Liver (tissue), 9 donors: ENCODE data around the gene ACP7. TPM values are rescaled to one million over a fixed set of nuclear protein-coding genes. Genes with fewer than 3 reads are reported as not detected.

Source experiments
- DNase-seq: peaks from one replicate; pipeline ENCODE4 v3.0.0-alpha.2; 2017; ENCODE audit warnings: low spot score
- H3K27ac ChIP-seq, 2 donors: one replicate each; pipeline ENCODE4 v1.7.0; 2013; ENCODE audit warnings: inconsistent platforms in 2 of 2, low read length in 2 of 2, control low read depth in 1 of 2, low read depth in 1 of 2, mild to moderate bottlenecking in 1 of 2
- H3K27me3 ChIP-seq, 4 donors: one replicate each; pipeline versions ENCODE4 v1.6.1 to v1.7.0; 2013; ENCODE audit warnings: low read length in 3 of 4, inconsistent platforms in 1 of 4, mild to moderate bottlenecking in 1 of 4, moderate library complexity in 1 of 4; ENCODE audit not compliant: control insufficient read depth in 4 of 4, insufficient read depth in 4 of 4
- H3K36me3 ChIP-seq, 4 donors: one replicate each; pipeline versions ENCODE4 v1.6.1 to v1.7.0; 2013; ENCODE audit warnings: low read length in 3 of 4, mild to moderate bottlenecking in 3 of 4, low read depth in 1 of 4, moderate library complexity in 1 of 4; ENCODE audit not compliant: control insufficient read depth in 4 of 4, insufficient read depth in 3 of 4
- H3K4me1 ChIP-seq, 4 donors: one replicate each; pipeline versions ENCODE4 v1.6.1 to v1.7.0; 2013; ENCODE audit warnings: low read length in 3 of 4, mild to moderate bottlenecking in 3 of 4, moderate library complexity in 1 of 4; ENCODE audit not compliant: control insufficient read depth in 4 of 4, insufficient read depth in 4 of 4
- H3K4me3 ChIP-seq, 3 donors: one replicate each; pipeline versions ENCODE4 v1.6.1 to v1.7.0; 2013; ENCODE audit warnings: low read length in 3 of 3, control low read depth in 1 of 3, low read depth in 1 of 3, mild to moderate bottlenecking in 1 of 3
- H3K9ac ChIP-seq, 2 donors: one replicate each; pipeline ENCODE4 v1.7.0; 2013; ENCODE audit warnings: low read length in 2 of 2, mild to moderate bottlenecking in 2 of 2, moderate library complexity in 2 of 2, control low read depth in 1 of 2, low read depth in 1 of 2
- H3K9me3 ChIP-seq, 4 donors: one replicate each; pipeline versions ENCODE4 v1.6.1 to v1.7.0; 2013; ENCODE audit warnings: low read length in 3 of 4; ENCODE audit not compliant: control insufficient read depth in 4 of 4
- EGR1 ChIP-seq, 2 donors: IDR thresholded peaks; 2 replicates each; pipeline ENCODE4 v1.6.1; 2016 to 2018; ENCODE audit warnings: antibody characterized with exemption in 2 of 2, low read depth in 2 of 2
- FOXA1 ChIP-seq: IDR thresholded peaks from 2 replicates; pipeline ENCODE4 v1.6.1; 2016; ENCODE audit warnings: antibody characterized with exemption
- FOXA2 ChIP-seq: IDR thresholded peaks from 2 replicates; pipeline ENCODE4 v1.6.1; 2016; ENCODE audit warnings: antibody characterized with exemption
- GABPA ChIP-seq, 2 donors: IDR thresholded peaks in 1 of 2; conservative IDR thresholded peaks in 1 of 2; 2 replicates each; pipeline ENCODE4 v1.6.1; 2016; ENCODE audit warnings: antibody characterized with exemption in 2 of 2, mild to moderate bottlenecking in 1 of 2, moderate library complexity in 1 of 2
- HNF4A ChIP-seq, 2 donors: conservative IDR thresholded peaks; 2 replicates each; pipeline ENCODE4 v1.6.1; 2016; ENCODE audit warnings: antibody characterized with exemption in 2 of 2, mild to moderate bottlenecking in 2 of 2
- HNF4G ChIP-seq: IDR thresholded peaks from 2 replicates; pipeline ENCODE4 v1.6.1; 2016; ENCODE audit warnings: antibody characterized with exemption
- JUND ChIP-seq, 2 donors: IDR thresholded peaks; 2 replicates each; pipeline ENCODE4 v1.6.1; 2016; ENCODE audit warnings: antibody characterized with exemption in 2 of 2
- NR2F2 ChIP-seq: IDR thresholded peaks from 2 replicates; pipeline ENCODE4 v1.6.1; 2016; ENCODE audit warnings: antibody characterized with exemption
- RAD21 ChIP-seq, 2 donors: IDR thresholded peaks; 2 replicates each; pipeline ENCODE4 v1.6.1; 2016; ENCODE audit warnings: antibody characterized with exemption in 2 of 2, mild to moderate bottlenecking in 2 of 2
- RXRA ChIP-seq, 2 donors: IDR thresholded peaks; 2 replicates each; pipeline ENCODE4 v1.6.1; 2017 to 2018; ENCODE audit warnings: antibody characterized with exemption in 2 of 2, mild to moderate bottlenecking in 1 of 2
- SP1 ChIP-seq: IDR thresholded peaks from 2 replicates; pipeline ENCODE4 v1.6.1; 2018; ENCODE audit warnings: antibody characterized with exemption, mild to moderate bottlenecking
- TAF1 ChIP-seq: conservative IDR thresholded peaks from 2 replicates; pipeline ENCODE4 v1.6.1; 2016; ENCODE audit warnings: antibody characterized with exemption, mild to moderate bottlenecking
- YY1 ChIP-seq: IDR thresholded peaks from 2 replicates; pipeline ENCODE4 v1.6.1; 2016; ENCODE audit warnings: antibody characterized with exemption, mild to moderate bottlenecking
- WGBS: extraction: QIAGEN DNeasy Blood & Tissue Kit; methylation state at CpG from one replicate; pipeline ENCODE4 v1.1.7; 2013; 5-methylcytosine and 5-hydroxymethylcytosine counted together
- polyA plus RNA-seq, 2 donors: library from polyadenylated mRNA; stranded (reverse) in 1 of 2; unstranded in 1 of 2; fragments of 200-250 nt in 1 of 2; fragments of >200 nt in 1 of 2; fragmentation: Nextera tagmentation in 1 of 2; extraction: Ambion mirVana in 1 of 2; gene quantifications; one replicate each; pipeline versions ENCODE4 v1.2.1 to v1.2.3, GENCODE V29; 2013 to 2015
- total RNA-seq, 2 donors: library from RNA; depleted of rRNA; stranded (reverse); fragments of >200 nt; gene quantifications; one replicate each; pipeline ENCODE4 v1.2.3, GENCODE V29; 2014
- TF ChIP-seq, protein P1 (sequence below): IDR thresholded peaks from 2 replicates; pipeline ENCODE4 v1.6.1; 2016; ENCODE audit warnings: antibody characterized with exemption
- TF ChIP-seq, protein P2 (sequence below): IDR thresholded peaks from 2 replicates; pipeline ENCODE4 v1.6.1; 2016; ENCODE audit warnings: antibody characterized with exemption, mild to moderate bottlenecking
- TF ChIP-seq, protein P3 (sequence below): fragments of 150-350 bp; IDR thresholded peaks from 2 replicates; pipeline ENCODE4 v1.5.1; 2017; ENCODE audit warnings: improper control_type of control experiment, low read depth, low read length; ENCODE audit not compliant: missing input control
- TF ChIP-seq, protein P4 (sequence below): IDR thresholded peaks from 2 replicates; pipeline ENCODE4 v1.6.1; 2016; ENCODE audit warnings: antibody characterized with exemption
- donor health status: healthy.
- donor health status: healthy.
- donor health status: healthy.
- donor health status: healthy.
- donor health status: healthy.

ACP7 gene
- total and polyA plus RNA-seq, 4 donors, result 0.05 TPM; not detected in 3

DNA sequence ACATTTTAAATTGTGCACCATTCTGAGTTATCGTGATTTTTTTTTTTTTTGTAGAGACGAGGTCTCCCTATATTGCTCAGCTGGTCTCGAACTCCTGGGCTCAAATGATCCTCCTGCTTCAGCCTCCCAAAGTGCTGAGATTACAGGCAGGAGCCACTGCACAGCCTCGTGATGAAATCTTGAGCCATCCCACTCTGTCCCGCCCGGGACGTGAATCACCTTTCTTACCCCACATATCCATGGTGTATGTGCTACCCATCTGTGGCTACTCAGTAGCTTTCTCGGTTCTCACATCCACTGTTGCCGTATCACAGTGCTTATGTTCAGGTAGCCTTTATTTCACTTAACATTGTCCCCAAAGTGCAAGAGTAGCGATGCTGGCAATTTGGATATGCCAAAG, 67.9 kb downstream of the ACP7 start:
- DNase-seq, result no peak
- 95% methylated on average over 10 of the region's 10 CpGs for WGBS
- Histone ChIP-seq H3K9ac (no peak overlapping the region), H3K9me3 (no peaks in the 10 kb centered on the region), H3K36me3 (no peaks in the 10 kb centered on the region), H3K4me3 (no peak overlapping the region), H3K27ac (no peak overlapping the region), H3K27me3 (no peaks in the 10 kb centered on the region), H3K4me1 (peaks cover 17 to 34% (median 24%) of the 10 kb centered on the region in 4 donors)
- TF ChIP-seq TAF1 (no peak), HNF4A (conservative IDR thresholded peaks at IDR 0.05) (no peak), HNF4G (no peak), RXRA (IDR thresholded peaks at IDR 0.05) (no peak), EGR1 (IDR thresholded peaks at IDR 0.05; ENCODE audit: low read depth in 2 of 2) (no peak), FOXA2 (no peak), SP1 (no peak), YY1 (no peak), NR2F2 (no peak), RAD21 (IDR thresholded peaks at IDR 0.05) (no peak), JUND (IDR thresholded peaks at IDR 0.05) (no peak), FOXA1 (no peak)
- TF ChIP-seq, protein P1, sequence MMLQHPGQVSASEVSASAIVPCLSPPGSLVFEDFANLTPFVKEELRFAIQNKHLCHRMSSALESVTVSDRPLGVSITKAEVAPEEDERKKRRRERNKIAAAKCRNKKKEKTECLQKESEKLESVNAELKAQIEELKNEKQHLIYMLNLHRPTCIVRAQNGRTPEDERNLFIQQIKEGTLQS, result no peak
- TF ChIP-seq, protein P2, sequence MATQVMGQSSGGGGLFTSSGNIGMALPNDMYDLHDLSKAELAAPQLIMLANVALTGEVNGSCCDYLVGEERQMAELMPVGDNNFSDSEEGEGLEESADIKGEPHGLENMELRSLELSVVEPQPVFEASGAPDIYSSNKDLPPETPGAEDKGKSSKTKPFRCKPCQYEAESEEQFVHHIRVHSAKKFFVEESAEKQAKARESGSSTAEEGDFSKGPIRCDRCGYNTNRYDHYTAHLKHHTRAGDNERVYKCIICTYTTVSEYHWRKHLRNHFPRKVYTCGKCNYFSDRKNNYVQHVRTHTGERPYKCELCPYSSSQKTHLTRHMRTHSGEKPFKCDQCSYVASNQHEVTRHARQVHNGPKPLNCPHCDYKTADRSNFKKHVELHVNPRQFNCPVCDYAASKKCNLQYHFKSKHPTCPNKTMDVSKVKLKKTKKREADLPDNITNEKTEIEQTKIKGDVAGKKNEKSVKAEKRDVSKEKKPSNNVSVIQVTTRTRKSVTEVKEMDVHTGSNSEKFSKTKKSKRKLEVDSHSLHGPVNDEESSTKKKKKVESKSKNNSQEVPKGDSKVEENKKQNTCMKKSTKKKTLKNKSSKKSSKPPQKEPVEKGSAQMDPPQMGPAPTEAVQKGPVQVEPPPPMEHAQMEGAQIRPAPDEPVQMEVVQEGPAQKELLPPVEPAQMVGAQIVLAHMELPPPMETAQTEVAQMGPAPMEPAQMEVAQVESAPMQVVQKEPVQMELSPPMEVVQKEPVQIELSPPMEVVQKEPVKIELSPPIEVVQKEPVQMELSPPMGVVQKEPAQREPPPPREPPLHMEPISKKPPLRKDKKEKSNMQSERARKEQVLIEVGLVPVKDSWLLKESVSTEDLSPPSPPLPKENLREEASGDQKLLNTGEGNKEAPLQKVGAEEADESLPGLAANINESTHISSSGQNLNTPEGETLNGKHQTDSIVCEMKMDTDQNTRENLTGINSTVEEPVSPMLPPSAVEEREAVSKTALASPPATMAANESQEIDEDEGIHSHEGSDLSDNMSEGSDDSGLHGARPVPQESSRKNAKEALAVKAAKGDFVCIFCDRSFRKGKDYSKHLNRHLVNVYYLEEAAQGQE, result no peak
- TF ChIP-seq, protein P3, sequence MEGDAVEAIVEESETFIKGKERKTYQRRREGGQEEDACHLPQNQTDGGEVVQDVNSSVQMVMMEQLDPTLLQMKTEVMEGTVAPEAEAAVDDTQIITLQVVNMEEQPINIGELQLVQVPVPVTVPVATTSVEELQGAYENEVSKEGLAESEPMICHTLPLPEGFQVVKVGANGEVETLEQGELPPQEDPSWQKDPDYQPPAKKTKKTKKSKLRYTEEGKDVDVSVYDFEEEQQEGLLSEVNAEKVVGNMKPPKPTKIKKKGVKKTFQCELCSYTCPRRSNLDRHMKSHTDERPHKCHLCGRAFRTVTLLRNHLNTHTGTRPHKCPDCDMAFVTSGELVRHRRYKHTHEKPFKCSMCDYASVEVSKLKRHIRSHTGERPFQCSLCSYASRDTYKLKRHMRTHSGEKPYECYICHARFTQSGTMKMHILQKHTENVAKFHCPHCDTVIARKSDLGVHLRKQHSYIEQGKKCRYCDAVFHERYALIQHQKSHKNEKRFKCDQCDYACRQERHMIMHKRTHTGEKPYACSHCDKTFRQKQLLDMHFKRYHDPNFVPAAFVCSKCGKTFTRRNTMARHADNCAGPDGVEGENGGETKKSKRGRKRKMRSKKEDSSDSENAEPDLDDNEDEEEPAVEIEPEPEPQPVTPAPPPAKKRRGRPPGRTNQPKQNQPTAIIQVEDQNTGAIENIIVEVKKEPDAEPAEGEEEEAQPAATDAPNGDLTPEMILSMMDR, result no peak
- TF ChIP-seq, protein P4, sequence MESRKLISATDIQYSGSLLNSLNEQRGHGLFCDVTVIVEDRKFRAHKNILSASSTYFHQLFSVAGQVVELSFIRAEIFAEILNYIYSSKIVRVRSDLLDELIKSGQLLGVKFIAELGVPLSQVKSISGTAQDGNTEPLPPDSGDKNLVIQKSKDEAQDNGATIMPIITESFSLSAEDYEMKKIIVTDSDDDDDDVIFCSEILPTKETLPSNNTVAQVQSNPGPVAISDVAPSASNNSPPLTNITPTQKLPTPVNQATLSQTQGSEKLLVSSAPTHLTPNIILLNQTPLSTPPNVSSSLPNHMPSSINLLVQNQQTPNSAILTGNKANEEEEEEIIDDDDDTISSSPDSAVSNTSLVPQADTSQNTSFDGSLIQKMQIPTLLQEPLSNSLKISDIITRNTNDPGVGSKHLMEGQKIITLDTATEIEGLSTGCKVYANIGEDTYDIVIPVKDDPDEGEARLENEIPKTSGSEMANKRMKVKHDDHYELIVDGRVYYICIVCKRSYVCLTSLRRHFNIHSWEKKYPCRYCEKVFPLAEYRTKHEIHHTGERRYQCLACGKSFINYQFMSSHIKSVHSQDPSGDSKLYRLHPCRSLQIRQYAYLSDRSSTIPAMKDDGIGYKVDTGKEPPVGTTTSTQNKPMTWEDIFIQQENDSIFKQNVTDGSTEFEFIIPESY, result no peak

DNA sequence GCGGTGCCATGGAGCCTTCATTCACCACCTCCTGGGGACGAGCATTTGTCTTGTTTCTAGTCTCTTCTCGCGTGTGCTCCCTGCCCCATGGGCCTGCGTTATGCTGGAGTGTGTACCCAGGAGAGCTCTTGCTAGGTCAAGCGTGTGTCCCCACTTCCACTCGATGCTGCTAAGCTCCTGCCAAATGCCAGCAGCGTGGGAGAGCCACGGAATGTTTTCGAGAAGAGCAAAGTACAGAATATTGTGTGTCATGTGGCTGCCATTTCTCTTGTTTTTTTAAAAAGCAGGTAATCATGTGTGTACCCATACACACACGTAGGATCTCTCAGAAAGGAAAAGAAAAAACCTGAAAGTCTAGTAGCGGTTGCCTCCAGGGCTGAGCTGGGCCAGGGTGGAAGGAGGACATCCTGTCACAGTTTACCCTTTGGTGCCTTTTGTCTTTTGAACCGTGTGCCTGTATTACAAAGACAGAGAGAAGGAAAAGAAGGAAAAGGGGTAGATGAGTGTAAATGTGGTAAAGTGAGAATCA, 70.0 kb downstream of the ACP7 start:
- H3K9me3 ChIP-seq, result no peaks in the 10 kb centered on the region
- no peak overlapping the region for H3K9ac ChIP-seq
- no peak for DNase-seq
- WGBS, result 46% methylated on average over 13 of the region's 13 CpGs
- H3K36me3 ChIP-seq, result no peaks in the 10 kb centered on the region
- peaks cover 21 to 48% (median 35%) of the 10 kb centered on the region in 4 donors for H3K4me1 ChIP-seq
- no peak overlapping the region for H3K4me3 ChIP-seq
- no peaks in the 10 kb centered on the region for H3K27me3 ChIP-seq
- peak overlapping the region; percentile 61 to 87 for H3K27ac ChIP-seq
- TF ChIP-seq RAD21 (IDR thresholded peaks at IDR 0.05), result no peak
- no peak for TF ChIP-seq FOXA2
- TF ChIP-seq RXRA (IDR thresholded peaks at IDR 0.05), result peak in 1 of 2 donors; percentile 6
- no peak for TF ChIP-seq FOXA1
- no peak for TF ChIP-seq GABPA (IDR thresholded peaks at IDR 0.05 in 1 of 2, conservative IDR thresholded peaks at IDR 0.05 in 1 of 2)
- TF ChIP-seq JUND (IDR thresholded peaks at IDR 0.05), result no peak
- TF ChIP-seq, protein P3, result no peak
- TF ChIP-seq, protein P1, result no peak
- TF ChIP-seq TAF1, result no peak
- TF ChIP-seq SP1, result peak; percentile 24
- TF ChIP-seq, protein P4, result no peak
- no peak for TF ChIP-seq YY1
